RWPE2 (cell line): ENCODE data around the gene ACSS2.

Source experiments
- ATAC-seq: fragments of 200-7000 bp; cut with Tn5 transposase; 3 replicates; pipeline ENCODE4 v1.9.1; 2021; ENCODE audit warnings: low read depth
- DNase-seq: peaks from one replicate; pipeline ENCODE4 v3.0.0-alpha.2; 2020; ENCODE audit warnings: low spot score
- H3K27ac ChIP-seq: fragments of 450-650 bp; 2 replicates; pipeline ENCODE4 v1.5.1; 2017; ENCODE audit warnings: mild to moderate bottlenecking; ENCODE audit not compliant: poor library complexity, severe bottlenecking
- H3K27me3 ChIP-seq: fragments of 250-450 bp; sonication (Bioruptor Pico); 2 replicates; pipeline ENCODE4 v1.5.1; 2021; ENCODE audit warnings: mild to moderate bottlenecking, moderate library complexity; ENCODE audit not compliant: insufficient read depth, poor library complexity, severe bottlenecking
- H3K36me3 ChIP-seq: fragments of 250-450 bp; sonication (Bioruptor Pico); 2 replicates; pipeline ENCODE4 v1.5.1; 2020; ENCODE audit warnings: low read depth, mild to moderate bottlenecking, moderate library complexity
- H3K4me1 ChIP-seq: fragments of 250-450 bp; sonication (Bioruptor Pico); 2 replicates; pipeline ENCODE4 v1.5.1; 2021; ENCODE audit warnings: mild to moderate bottlenecking, moderate library complexity; ENCODE audit not compliant: insufficient read depth, poor library complexity, severe bottlenecking
- H3K4me3 ChIP-seq: fragments of 250-450 bp; sonication (Bioruptor Pico); 2 replicates; pipeline ENCODE4 v1.5.1; 2021; ENCODE audit warnings: mild to moderate bottlenecking, moderate library complexity; ENCODE audit not compliant: severe bottlenecking
- H3K9me3 ChIP-seq: fragments of 250-450 bp; sonication (Bioruptor Pico); 2 replicates; pipeline ENCODE4 v1.5.1; 2021; ENCODE audit warnings: mild to moderate bottlenecking, moderate library complexity; ENCODE audit not compliant: severe bottlenecking
- TF ChIP-seq, protein P1 (sequence below): fragments of 450-650 bp; IDR thresholded peaks from one replicate; pipeline ENCODE4 v1.5.1; 2017; ENCODE audit warnings: mild to moderate bottlenecking, moderate library complexity; ENCODE audit not compliant: poor library complexity, severe bottlenecking

ACSS2 gene

DNA sequence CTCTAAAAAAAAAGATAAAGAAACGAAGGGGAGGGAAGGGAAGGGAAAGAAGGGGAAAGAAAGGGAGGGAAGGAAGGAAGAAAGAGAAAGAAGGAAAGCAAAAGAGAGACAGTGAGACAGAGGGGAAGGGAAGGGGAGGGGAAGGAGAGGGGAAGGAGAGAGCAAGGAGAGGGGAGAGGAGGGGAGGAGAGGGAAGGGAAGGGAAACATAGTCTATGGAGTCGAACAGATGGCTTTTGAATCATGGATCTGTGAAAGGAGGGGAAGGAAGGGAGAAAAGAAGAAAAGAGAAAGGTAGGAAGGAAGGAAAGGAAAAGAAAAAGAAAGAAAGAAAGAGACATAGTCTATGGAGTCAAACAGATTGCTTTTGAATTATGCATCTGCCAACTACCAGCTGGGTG lies 34.3 kb upstream of the ACSS2 start:
- Histone ChIP-seq H3K27me3 (no peaks in the 10 kb centered on the region), H3K9me3 (no peaks in the 10 kb centered on the region), H3K36me3 (no peaks in the 10 kb centered on the region), H3K4me1 (no peaks in the 10 kb centered on the region), H3K27ac (no peak overlapping the region), H3K4me3 (no peak overlapping the region)
- TF ChIP-seq, protein P1, sequence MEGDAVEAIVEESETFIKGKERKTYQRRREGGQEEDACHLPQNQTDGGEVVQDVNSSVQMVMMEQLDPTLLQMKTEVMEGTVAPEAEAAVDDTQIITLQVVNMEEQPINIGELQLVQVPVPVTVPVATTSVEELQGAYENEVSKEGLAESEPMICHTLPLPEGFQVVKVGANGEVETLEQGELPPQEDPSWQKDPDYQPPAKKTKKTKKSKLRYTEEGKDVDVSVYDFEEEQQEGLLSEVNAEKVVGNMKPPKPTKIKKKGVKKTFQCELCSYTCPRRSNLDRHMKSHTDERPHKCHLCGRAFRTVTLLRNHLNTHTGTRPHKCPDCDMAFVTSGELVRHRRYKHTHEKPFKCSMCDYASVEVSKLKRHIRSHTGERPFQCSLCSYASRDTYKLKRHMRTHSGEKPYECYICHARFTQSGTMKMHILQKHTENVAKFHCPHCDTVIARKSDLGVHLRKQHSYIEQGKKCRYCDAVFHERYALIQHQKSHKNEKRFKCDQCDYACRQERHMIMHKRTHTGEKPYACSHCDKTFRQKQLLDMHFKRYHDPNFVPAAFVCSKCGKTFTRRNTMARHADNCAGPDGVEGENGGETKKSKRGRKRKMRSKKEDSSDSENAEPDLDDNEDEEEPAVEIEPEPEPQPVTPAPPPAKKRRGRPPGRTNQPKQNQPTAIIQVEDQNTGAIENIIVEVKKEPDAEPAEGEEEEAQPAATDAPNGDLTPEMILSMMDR, result no peak
- ATAC-seq (no peak), DNase-seq (no peak)

DNA sequence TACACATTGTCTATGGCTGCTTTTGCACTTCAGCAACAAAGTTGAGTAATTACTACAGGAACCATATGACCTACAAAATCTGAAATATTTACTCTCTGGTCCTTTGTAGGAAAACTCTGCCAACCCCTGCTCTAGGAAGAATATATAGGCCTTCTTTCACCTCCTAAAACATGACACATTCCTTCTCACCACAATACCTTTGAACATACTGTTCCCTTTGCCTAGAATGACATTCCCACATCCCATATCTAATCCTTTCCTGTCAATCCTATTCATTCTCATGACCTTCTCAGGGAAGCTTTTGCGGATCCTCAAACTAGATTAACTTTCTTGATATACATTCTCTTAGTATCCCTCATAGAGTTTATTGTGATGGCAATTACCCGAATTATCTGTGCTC lies 33.0 kb upstream of the ACSS2 start:
- Histone ChIP-seq H3K9me3 (no peaks in the 10 kb centered on the region), H3K36me3 (no peaks in the 10 kb centered on the region), H3K27me3 (no peaks in the 10 kb centered on the region), H3K27ac (no peak overlapping the region), H3K4me3 (no peak overlapping the region), H3K4me1 (no peaks in the 10 kb centered on the region)
- TF ChIP-seq, protein P1, result no peak
- DNase-seq (no peak), ATAC-seq (no peak)

DNA sequence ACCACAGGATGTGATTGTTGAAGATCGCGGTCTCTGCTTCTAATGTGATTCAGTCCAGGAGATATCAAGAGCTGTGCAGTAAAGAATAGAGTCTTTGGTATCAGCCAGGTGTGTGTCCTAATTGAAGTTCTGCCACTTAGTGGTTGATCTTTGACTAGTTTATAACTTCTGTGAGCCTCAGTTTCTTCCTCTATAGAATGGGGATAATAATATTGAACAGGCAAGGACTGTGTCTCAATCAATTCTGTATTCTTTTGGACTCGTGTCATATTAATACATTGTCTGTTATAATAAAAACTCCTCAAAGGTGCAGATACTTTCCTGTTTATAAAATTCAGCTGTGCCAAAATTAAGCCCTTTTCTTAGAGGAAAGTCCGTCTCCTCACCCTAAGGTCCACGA lies 27.8 kb upstream of the ACSS2 start:
- TF ChIP-seq, protein P1, result no peak
- Histone ChIP-seq H3K36me3 (peaks cover 4% of the 10 kb centered on the region; the same call in 1 of the 2 replicates), H3K9me3 (no peaks in the 10 kb centered on the region), H3K27ac (no peak overlapping the region), H3K4me1 (no peaks in the 10 kb centered on the region), H3K4me3 (no peak overlapping the region), H3K27me3 (no peaks in the 10 kb centered on the region)
- ATAC-seq (no peak), DNase-seq (no peak)

DNA sequence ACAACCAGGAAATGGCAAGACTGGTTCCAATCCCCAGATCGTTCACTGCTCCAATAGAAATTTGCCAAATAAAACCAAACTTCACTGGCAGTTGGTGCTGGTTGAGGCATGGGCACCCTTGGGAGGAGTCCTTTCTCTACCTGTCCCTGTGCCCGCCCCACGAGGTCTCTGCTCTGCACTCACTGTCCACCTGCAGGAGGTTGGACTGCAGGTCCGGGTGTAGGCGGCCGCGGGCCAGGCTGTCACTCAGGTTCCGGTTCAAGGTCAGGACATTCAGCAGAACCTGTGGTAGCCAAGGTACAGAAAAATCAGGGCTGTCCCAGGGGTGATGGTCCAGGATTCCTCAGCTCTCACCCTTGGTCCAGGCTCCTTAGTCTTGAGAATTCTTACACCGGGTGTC lies 26.6 kb upstream of the ACSS2 start:
- H3K36me3 ChIP-seq, result peaks cover 4% of the 10 kb centered on the region; the same call in 1 of the 2 replicates
- TF ChIP-seq, protein P1, result no peak
- DNase-seq, result no peak
- ATAC-seq, result no peak
- H3K4me3 ChIP-seq, result no peak overlapping the region
- no peaks in the 10 kb centered on the region for H3K27me3 ChIP-seq
- no peak overlapping the region for H3K27ac ChIP-seq
- H3K4me1 ChIP-seq, result no peaks in the 10 kb centered on the region
- no peaks in the 10 kb centered on the region for H3K9me3 ChIP-seq

DNA sequence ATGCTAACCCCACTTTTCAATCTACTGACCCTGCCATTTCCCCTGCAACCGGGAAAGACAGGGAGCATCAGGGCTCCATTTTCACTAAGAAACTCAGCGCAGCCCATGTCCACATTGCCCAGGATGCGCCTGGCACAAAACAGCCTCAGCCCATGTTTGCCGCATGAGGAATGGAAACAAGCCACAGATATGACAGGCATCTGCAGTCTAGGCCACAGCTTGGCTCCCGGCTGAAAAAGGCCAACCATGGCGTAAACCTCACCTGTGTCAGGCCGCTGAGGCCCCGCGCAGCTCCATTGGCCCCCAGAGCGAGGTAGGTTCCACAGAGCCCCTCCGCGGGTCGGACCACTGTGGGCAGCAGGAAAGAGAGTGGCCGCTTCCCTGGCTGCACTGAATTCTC lies 25.4 kb upstream of the ACSS2 start:
- H3K4me3 ChIP-seq, result no peak overlapping the region
- no peaks in the 10 kb centered on the region for H3K9me3 ChIP-seq
- TF ChIP-seq, protein P1, result no peak
- H3K27ac ChIP-seq, result no peak overlapping the region
- DNase-seq (peak; percentile 56), ATAC-seq (no peak)
- no peaks in the 10 kb centered on the region for H3K4me1 ChIP-seq
- H3K27me3 ChIP-seq, result no peaks in the 10 kb centered on the region
- H3K36me3 ChIP-seq, result peaks cover 4% of the 10 kb centered on the region; the same call in 1 of the 2 replicates
